GM10248 (cell line): ENCODE measurements around the gene PSMG1.

Experiments used
- CTCF ChIA-PET: fragments of 300-600 bp; sonication (Branson Sonifier 250); formaldehyde crosslinking; extraction: SDS; loops from one replicate; lab custom pipeline; 2021; ENCODE audit warnings: antibody characterized with exemption; lab: Yijun Ruan, JAX
- POLR2A ChIA-PET: fragments of 350-650 bp; sonication (Branson Sonifier 250); formaldehyde crosslinking; extraction: SDS; loops from one replicate; lab custom pipeline; 2020; ENCODE audit warnings: antibody characterized with exemption; lab: Yijun Ruan, JAX
- DNase-seq: peaks from one replicate; pipeline ENCODE4 v3.0.0; 2012; ENCODE audit errors: extremely low spot score
- CTCF ChIP-seq: IDR thresholded peaks from 2 replicates; pipeline ENCODE4 v1.5.1; 2012; ENCODE audit warnings: mild to moderate bottlenecking, low read depth; ENCODE audit errors: extremely low read depth, missing control alignments, control extremely low read depth

Gene PSMG1

GRCh38 chr21:39220150-39220549 lies 36.9 kb upstream of the PSMG1 start:
- ChIA-PET CTCF (interaction anchor here (1.0 kb wide), 1 partner anchor 22 kb away, joined by 3 read pairs; no protein-coding TSS in a partner anchor), POLR2A (no interaction called here)
- DNase-seq, result no peak
- TF ChIP-seq CTCF, result no peak

GRCh38 chr21:39218082-39218409 lies 34.8 kb upstream of the PSMG1 start:
- no peak for DNase-seq
- no peak for TF ChIP-seq CTCF
- POLR2A ChIA-PET, result interaction anchor here (0.7 kb wide), 1 partner anchor 34 kb away, joined by 3 read pairs; no protein-coding TSS in a partner anchor
- CTCF ChIA-PET, result interaction anchor here (2.1 kb wide), 1 partner anchor 13 kb away, joined by 11 read pairs; no protein-coding TSS in a partner anchor

GRCh38 chr21:39217356-39218081 lies 34.3 kb upstream of the PSMG1 start:
- DNase-seq, result no peak
- CTCF ChIA-PET, result interaction anchor here (2.1 kb wide), 1 partner anchor 12 kb away, joined by 11 read pairs; no protein-coding TSS in a partner anchor
- TF ChIP-seq CTCF, result no peak
- POLR2A ChIA-PET, result no interaction called here

- TF ChIP-seq CTCF, result no peak
- ChIA-PET CTCF (no interaction called here), POLR2A (no interaction called here)
- DNase-seq, result no peak
Measured at GRCh38 chr21:39216290-39216689, 33.0 kb upstream of the PSMG1 start.

- no peak for TF ChIP-seq CTCF
- no peak for DNase-seq
- POLR2A ChIA-PET, result no interaction called here
- CTCF ChIA-PET, result no interaction called here
Measured at GRCh38 chr21:39215078-39215477, 31.8 kb upstream of the PSMG1 start.

GRCh38 chr21:39209334-39209688 lies 26.1 kb upstream of the PSMG1 start:
- POLR2A ChIA-PET, result no interaction called here
- DNase-seq, result no peak
- CTCF ChIA-PET, result no interaction called here
- no peak for TF ChIP-seq CTCF
